Upper lobe of right lung (tissue), 1 donor: Measurements from ENCODE around the gene ANXA2. TPM values are rescaled to one million over a fixed set of nuclear protein-coding genes. Genes with fewer than 3 reads are reported as not detected.
"Not testable (repeated sequence)": the region's sequence is repeated elsewhere in the genome, so short reads cannot be mapped to it uniquely, and the experiment has no call there.

Source experiments
- ATAC-seq: fragments of 200-7000 bp; cut with Tn5 transposase; one replicate; pipeline ENCODE4 v1.9.1; 2020; ENCODE audit warnings: mild to moderate bottlenecking, moderate library complexity
- DNase-seq: peaks from one replicate; pipeline ENCODE4 v3.0.0-alpha.2; 2020
- H3K27ac ChIP-seq: fragments of 200-600 bp; one replicate; pipeline ENCODE4 v1.8.0; 2022
- H3K27me3 ChIP-seq: fragments of 200-600 bp; one replicate; pipeline ENCODE4 v1.8.0; 2022; ENCODE audit warnings: mild to moderate bottlenecking
- H3K36me3 ChIP-seq: fragments of 200-600 bp; one replicate; pipeline ENCODE4 v1.8.0; 2022
- H3K4me1 ChIP-seq: fragments of 200-600 bp; one replicate; pipeline ENCODE4 v1.8.0; 2022
- H3K4me3 ChIP-seq: fragments of 200-600 bp; one replicate; pipeline ENCODE4 v1.8.0; 2022; ENCODE audit warnings: mild to moderate bottlenecking
- H3K9me3 ChIP-seq: fragments of 200-600 bp; one replicate; pipeline ENCODE4 v1.8.0; 2022
- CTCF ChIP-seq: fragments of 200-600 bp; IDR thresholded peaks from one replicate; pipeline ENCODE4 v1.8.0; 2022; ENCODE audit warnings: antibody characterized with exemption
- intact Hi-C: fragments of 100-400 bp; cut with DNase I; formaldehyde crosslinking; loops from one replicate; pipeline ENCODE4 v1.11.0; 2022
- total RNA-seq: library from RNA; stranded (reverse); fragmentation: NEBNext Ultra II Directional; extraction: Animal tissue kit (Norgen Biotek cat#: 25700); gene quantifications from one replicate; pipeline ENCODE4 v1.2.1, GENCODE V29; 2021
- donor health status: DM: no; HTN: yes; CAD: no; lungs with severe emphysema.

ANXA2 gene
- total RNA-seq, 1 donor from 2014 or later: 818 TPM

- Histone ChIP-seq H3K27ac (no peak overlapping the region), H3K27me3 (no peaks in the 10 kb centered on the region), H3K36me3 (no peaks in the 10 kb centered on the region), H3K4me3 (no peak overlapping the region), H3K9me3 (no peaks in the 10 kb centered on the region), H3K4me1 (peaks cover under 1% of the 10 kb centered on the region)
- ATAC-seq: peak; percentile 36
- no peak for TF ChIP-seq CTCF
- intact Hi-C loops: no loop called here
- DNase-seq: no peak
Observed at GRCh38 chr15:60416484-60416883, 18.7 kb upstream of the ANXA2 start.

- no peak overlapping the region for H3K27ac ChIP-seq
- H3K4me3 ChIP-seq: no peak overlapping the region
- H3K27me3 ChIP-seq: no peaks in the 10 kb centered on the region
- DNase-seq: no peak
- no peak for ATAC-seq
- intact Hi-C loops: no loop called here
- TF ChIP-seq CTCF: no peak
- peaks cover under 1% of the 10 kb centered on the region for H3K4me1 ChIP-seq
- H3K9me3 ChIP-seq: no peaks in the 10 kb centered on the region
- H3K36me3 ChIP-seq: no peaks in the 10 kb centered on the region
Observed at GRCh38 chr15:60414016-60414682, 16.4 kb upstream of the ANXA2 start.

GRCh38 chr15:60413231-60413824 lies 15.5 kb upstream of the ANXA2 start:
- DNase-seq: no peak
- Histone ChIP-seq H3K4me3 (no peak overlapping the region), H3K36me3 (no peaks in the 10 kb centered on the region), H3K9me3 (no peaks in the 10 kb centered on the region), H3K27me3 (no peaks in the 10 kb centered on the region), H3K4me1 (peaks cover 9% of the 10 kb centered on the region), H3K27ac (no peak overlapping the region)
- no peak for TF ChIP-seq CTCF
- intact Hi-C loops: no loop called here
- ATAC-seq: no peak

- intact Hi-C loops, H3K27ac ChIP-seq: not testable (repeated sequence)
Observed at GRCh38 chr15:60412807-60413206, 15.0 kb upstream of the ANXA2 start.

GRCh38 chr15:60411774-60412425 lies 14.1 kb upstream of the ANXA2 start:
- no peaks in the 10 kb centered on the region for H3K36me3 ChIP-seq
- no peak for DNase-seq

More at GRCh38 chr15:60412807-60413206, 15.0 kb upstream of the ANXA2 start:
- H3K9me3 ChIP-seq, ATAC-seq, DNase-seq, H3K4me3 ChIP-seq, H3K27me3 ChIP-seq, H3K36me3 ChIP-seq: not testable (repeated sequence)
- peaks cover 14% of the 10 kb centered on the region for H3K4me1 ChIP-seq

GRCh38 chr15:60410350-60410749 lies 12.6 kb upstream of the ANXA2 start:
- ATAC-seq, H3K27ac ChIP-seq, H3K4me3 ChIP-seq, H3K27me3 ChIP-seq, H3K9me3 ChIP-seq, H3K36me3 ChIP-seq, intact Hi-C loops, DNase-seq: not testable (repeated sequence)
- peaks cover 20% of the 10 kb centered on the region for H3K4me1 ChIP-seq

More at GRCh38 chr15:60411774-60412425, 14.1 kb upstream of the ANXA2 start:
- no peak overlapping the region for H3K27ac ChIP-seq
- no peak for ATAC-seq
- H3K27me3 ChIP-seq: no peaks in the 10 kb centered on the region
- H3K9me3 ChIP-seq: no peaks in the 10 kb centered on the region
- H3K4me3 ChIP-seq: no peak overlapping the region
- H3K4me1 ChIP-seq: peaks cover 20% of the 10 kb centered on the region
- no peak for TF ChIP-seq CTCF
- intact Hi-C loops: no loop called here
